GM21360 (cell line): ENCODE data around the gene CD99L2.
A peak's percentile ranks its signal among the peaks of the same experiment; 100 is the strongest.
"Not testable (repeated sequence)": the region's sequence is repeated elsewhere in the genome, so short reads cannot be mapped to it uniquely, and the experiment has no call there.

ENCODE experiments used
- ATAC-seq: cut with Tn5 transposase; IDR thresholded peaks from one replicate; pipeline ENCODE4 v1.9.1; 2021; ENCODE audit warnings: mild to moderate bottlenecking, moderate library complexity; ENCODE audit not compliant: unreplicated experiment

CD99L2 gene

DNA sequence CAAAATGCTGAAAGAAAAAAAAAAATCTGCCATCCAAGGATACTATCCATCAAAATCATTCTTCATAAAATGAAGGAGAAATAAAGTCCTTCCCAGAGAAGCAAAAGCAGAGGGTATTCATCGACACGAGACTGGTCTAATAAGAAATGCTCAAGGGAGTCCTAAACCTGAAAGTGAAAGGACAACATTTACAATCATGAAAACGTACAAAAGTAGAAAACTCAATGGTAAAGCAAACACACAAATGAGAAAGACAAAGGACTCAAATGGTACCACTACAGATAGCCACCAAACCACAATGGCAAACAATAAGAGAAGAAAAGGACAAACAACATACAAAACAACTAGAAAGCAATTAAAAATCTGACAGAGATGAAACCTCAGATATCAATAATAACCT lies 41.0 kb downstream of the CD99L2 start:
- ATAC-seq = no peak

DNA sequence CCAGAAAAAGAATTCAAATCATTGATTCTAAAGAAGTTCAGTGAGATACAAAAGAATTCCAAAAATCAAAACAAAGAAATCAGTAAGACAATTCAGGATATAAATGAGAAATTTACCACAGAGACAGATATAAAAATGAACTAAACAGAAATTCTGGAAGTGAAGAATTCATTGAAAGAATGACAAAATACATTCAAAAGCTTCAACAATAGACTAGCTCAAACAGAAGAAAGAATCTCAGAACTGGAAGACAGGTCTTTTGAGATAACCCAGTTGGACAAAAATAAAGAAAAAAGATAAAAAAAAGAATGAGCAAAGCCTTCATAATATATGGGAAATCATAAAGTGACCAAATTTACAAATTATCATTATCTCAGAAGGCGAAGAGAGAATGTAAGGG lies 41.7 kb downstream of the CD99L2 start:
- no peak for ATAC-seq

DNA sequence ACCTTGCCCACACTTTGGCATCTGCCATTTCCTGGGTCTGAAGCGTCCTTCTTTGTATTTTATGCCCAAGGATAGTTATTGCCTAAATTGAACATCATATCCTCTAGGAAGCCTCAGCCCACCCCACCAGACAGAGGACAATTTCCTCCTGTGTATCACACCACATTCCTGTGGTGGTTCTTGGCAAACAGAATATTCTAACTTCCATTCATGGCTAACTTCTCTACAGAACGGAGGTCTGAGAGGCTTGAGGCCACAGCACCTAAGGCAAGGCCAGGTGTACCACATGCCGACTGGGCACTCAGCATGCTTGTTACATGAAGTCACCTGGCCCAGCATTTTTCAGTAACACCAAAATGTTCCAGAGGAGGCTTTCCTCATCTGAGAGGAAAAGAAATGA lies 42.4 kb downstream of the CD99L2 start:
- no peak for ATAC-seq

DNA sequence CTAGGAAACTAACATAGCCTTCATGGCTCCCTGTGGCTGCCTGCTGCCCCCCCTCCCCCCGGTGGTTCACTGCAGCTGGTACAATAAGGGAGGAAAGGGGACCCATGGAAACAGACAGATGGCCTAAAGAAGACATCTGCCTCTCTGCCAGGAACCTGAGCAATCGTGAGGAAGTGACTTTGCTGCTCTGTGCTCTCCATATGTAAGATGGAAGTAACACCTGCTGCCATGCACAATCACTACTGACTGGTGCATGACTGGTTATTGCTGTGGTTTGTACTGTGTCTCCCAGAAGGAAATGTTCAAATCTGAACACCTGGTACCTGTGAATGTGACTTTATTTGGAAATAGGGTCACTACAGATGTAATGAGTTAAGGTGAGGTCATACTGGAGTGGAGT lies 43.6 kb downstream of the CD99L2 start:
- no peak for ATAC-seq

DNA sequence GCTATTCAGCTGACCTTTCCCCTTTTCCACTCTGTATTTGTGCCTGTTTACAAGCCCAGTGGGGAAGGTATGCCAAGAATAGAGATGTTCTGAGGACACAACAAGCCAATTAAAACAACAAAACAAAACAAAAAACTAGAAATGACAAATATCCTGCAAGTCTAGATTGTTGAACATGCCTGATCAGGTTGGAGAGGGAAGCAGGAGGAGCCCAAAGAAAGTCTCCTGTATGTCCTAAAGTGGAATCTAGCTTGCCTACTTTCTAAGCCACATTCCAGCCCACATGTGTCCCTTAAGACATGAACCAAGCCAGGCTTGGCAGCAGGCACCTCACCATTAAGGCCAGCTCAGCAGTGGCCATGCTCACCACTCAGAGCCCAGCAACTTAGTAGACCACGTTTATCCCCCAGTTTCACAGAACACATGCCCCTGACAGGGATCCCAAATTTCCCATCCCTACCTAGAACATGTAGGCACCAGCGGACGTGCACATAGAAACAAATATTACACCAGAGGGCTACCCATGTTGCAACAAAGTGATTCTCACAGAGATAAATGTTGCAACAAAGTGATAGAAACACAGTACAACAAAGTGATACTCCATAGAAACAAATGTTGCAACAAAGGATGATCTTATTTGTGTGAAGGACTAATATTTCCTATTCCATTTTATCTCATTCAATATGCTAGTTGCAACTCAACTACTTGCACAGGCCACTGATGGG lies 48.3 kb downstream of the CD99L2 start:
- no peak for ATAC-seq

DNA sequence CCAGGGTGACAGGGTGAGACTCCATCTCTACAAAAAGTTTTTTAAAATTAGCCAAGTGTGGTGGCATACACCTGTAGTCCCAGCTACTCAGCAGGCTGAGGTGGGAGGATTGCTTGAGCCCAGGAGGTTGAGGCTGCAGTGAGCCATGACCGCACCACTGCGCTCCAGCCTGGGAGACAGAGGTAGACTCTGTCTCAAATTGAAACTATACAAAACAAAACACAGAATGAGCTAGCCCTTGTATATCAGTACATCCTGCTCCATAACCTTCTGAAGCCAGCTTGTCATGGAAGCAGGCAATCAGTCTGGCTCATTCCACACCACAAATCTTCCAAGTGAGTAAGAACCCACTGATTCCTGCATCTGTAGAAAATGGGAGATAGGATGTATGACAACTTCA lies 49.0 kb downstream of the CD99L2 start:
- peak; percentile 92 for ATAC-seq

DNA sequence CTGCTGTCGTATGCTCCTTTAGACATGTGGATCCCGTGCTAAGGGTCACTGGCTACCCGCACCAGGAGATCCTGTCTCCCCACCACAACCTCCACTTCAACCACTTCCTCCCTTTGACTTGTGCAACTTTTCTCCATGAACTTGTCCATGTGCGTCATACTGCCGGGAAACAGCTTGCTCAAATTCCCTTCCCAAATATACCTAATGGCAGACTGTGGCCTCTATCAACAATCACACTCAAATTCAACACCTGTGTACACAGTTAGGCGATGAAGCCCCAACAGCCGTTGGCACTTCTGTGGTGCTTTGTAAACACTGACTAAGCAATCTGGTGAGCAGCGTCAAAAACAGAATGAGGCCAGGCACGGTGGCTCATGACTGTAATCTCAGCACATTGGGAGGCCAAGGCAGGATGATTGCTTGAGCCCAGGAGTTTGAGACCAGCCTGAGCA lies 49.5 kb downstream of the CD99L2 start:
- ATAC-seq = peak; percentile 20

DNA sequence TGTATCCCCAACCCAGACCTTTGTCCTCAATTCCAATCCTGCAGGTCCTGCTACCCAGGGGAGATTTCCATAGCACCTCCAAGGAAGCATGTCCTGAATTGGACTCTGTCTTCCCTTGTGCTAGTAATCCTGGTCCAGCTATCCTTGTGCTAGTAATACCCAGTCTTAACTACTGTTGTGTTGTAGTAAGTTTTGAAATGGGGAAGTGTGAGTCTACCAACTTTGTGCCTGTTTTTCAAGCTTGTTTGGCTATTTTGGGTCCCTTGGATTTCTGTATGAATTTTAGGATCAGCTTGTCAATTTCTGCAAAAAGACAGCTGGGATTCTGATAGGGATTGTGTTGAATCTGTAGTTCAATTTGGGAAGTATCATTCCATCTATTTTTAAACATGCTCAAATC lies 51.4 kb downstream of the CD99L2 start:
- no peak for ATAC-seq

DNA sequence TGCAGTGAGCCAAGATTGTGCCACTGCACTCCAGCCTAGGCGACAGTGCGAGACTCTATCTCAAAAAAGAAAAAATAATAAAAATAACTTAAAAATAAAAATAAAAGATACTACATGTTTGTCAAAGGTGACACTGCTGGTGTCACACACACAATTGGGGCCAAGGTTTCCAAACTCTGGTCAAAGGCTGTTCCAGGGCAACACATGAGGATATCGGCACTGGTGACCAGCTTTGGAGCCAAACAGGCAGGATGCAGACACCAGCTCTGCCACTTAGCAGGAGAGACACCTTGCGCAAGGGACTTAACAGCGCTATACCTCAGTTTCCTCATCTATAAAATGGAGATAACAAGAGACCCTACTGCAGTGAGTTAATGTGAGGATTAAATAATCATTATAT lies 52.3 kb downstream of the CD99L2 start:
- no peak for ATAC-seq

DNA sequence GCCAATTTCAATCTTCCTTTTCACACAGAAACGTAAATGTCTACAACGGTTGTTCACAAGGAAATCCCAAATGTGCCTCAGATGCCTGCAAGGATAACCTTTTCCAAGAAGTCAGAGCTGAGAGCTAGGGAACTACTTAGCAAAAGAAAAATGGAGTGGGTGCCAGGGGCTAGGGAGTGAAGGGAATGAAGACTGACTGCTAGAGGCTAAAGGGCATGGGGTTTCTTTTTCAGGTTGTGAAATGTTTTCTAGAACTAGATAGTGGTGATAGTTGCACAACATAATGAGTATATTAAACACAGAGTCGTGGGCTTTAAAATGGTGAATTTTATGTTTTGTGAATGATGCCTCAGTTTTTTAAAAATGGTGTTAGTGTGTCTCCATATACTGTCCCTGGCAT lies 53.4 kb downstream of the CD99L2 start:
- no peak for ATAC-seq

DNA sequence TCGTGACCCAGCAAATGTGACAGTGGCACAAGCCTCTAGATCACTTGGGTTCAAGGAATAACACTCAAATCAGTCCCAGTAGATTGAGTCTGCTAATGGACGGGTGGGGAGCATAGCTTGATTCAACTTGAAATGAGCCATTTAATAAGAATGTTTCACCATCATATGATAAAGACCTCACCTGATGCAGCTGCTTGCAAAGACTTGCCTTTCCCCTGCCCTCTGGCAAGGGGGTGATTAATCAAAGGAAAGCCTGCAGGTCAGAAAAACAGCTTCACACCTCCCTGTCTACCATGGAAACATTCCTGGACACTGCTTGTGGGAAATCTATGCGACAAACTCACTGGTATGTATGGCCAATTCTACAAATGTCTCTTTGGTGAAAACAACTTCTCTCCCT lies 54.5 kb downstream of the CD99L2 start:
- ATAC-seq = no peak

DNA sequence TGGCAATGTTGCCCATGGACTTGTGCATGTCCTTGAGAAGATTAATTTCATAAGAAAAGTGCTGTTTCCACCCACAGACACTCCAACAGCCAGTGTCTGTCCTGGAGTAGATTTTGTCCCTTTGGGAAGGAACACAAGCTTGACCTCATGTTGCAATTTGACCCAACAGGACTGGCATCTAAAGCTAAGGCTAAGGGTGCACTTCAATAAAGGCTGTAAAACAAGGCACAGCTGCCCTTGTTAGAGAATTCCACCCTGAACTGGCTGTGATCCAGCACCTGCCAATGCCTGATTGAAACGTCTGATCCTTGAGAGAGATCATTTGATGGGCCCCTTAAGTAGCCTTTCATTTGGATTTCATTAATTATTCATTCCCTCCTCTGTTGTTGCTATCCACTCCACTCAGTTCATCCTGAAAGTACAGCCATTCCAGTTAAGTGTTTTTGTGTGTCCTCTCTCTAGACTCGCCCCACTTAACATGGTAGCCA lies 56.2 kb downstream of the CD99L2 start:
- ATAC-seq = no peak

DNA sequence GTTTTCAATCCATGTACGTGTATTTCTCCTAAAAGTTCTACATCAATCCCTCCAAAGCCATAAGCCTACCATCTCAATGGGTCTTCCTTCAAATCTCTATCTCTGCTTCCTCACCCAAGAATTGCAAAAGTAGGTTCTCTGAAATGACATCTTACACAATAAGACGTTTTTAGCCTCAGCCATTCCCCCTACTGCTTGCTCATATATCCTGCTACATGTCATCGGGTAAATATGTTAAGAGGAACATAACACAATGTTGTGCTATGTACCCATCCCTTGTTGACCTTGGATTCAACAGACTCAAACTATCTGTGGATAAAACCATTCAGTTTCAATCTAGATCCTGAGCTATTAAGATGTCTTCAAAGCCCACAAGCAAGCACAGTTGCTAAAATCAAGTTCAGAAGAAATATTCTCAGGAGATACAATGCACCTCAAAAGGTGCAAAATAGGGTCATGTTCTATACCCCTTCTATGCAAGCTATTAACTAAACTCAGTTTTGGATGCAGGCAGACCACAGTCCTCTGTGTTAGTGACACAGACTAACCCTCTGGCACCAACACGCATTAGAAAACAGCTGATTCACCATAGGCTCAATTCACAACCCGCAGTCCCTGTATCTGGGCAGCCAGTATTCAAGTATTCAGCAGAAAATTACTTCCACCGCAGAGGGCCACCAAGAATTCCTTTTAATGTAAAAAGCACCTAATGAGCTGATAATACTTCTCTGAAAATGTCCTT lies 56.8 kb downstream of the CD99L2 start:
- no peak for ATAC-seq

DNA sequence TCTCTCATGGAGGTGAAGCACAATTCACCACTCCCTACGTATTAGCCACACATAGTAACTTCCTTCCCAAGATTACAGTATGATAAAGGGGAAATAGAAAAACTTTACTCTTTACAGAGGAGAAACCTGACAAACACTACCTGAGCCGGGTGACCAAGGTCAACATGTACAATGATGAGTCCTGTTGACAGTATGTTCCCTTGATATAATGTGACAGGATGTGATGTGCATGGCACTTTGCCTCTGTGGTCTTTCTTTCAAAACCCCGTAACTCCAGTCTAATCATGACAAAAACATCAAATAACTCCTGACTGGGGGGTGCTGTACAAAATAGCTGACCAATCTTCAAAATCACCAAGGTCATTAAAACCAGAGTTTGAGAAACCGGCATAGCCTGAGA lies 60.6 kb downstream of the CD99L2 start:
- no peak for ATAC-seq

DNA sequence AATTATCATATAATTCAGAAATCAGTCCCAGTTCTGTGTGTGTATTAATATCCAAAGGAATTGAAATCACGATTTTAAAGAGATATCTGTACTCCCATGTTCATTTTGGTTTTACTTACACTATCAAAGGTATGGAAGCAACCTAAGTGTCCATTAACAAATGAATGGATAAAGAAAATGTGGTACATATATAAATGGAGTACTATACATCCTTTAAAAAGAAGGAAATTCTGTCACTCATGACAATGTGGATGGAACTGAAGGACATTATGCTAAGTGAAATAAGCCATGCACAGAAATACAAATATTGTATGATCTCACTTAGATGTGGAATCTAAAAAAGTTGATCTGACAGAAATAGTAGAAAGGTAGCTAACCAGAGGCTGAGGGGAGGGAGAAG lies 63.8 kb downstream of the CD99L2 start:
- ATAC-seq = no peak

DNA sequence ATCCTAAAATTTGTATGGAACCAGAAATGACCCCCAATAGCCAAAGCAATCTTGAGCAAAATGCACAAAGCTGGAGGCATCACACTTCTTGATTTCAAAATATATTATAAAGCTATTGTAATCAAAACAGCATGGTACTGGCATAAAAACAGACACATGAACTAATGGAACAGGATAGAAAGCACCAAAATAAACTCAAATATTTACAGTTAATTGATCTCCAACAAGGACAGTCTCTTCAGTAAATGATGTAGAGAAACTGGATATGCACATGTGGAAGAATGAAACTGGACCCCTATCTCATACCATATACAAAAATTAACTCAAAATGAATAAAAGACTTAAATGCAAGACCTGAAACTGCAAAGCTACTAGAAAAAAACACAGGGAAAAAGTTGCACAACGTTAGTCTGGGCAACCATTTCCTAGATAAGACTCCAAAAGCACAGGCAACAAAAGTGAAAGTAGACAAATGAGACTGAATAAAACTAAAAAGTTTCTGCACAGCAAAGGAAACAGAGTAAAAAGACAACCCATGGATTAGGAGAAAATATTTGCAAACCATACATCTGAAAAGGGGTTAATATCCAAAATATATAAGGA lies 64.9 kb downstream of the CD99L2 start:
- ATAC-seq = no peak

DNA sequence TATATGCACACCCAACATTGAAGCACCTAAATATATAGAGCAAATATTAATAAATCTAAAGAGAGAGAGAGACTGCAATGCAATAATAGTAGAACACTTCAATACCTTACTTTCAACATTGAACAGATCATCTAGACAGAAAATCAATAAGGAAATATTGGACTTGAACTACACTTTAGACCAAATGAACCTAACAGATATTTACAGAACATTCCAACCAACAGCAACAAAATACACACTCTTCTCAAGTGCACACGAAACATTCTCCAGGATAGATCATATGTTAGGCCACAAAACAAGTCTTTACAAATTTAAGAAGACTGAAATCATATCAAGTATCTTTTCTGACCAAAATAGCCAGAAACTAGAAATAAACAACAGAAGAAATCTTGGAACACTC lies 66.6 kb downstream of the CD99L2 start:
- no peak for ATAC-seq

DNA sequence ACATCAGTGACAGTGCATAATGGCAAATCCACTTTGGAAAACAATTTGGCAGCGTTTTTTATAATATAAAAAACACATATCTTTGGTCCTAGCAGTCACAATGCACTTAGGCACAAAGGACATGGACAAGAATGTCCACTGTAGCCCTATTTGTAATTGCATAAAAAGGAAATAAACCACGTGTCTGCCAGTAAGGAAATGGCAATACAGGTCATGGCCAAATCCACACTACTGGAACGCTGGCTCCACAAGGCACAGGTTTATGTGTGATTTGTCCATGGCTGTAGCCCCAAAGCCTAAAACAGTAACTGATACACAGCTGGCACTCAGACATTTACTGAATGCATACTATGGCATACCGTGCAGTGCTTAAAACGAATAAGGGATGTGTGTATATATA lies 69.7 kb downstream of the CD99L2 start:
- no peak for ATAC-seq

DNA sequence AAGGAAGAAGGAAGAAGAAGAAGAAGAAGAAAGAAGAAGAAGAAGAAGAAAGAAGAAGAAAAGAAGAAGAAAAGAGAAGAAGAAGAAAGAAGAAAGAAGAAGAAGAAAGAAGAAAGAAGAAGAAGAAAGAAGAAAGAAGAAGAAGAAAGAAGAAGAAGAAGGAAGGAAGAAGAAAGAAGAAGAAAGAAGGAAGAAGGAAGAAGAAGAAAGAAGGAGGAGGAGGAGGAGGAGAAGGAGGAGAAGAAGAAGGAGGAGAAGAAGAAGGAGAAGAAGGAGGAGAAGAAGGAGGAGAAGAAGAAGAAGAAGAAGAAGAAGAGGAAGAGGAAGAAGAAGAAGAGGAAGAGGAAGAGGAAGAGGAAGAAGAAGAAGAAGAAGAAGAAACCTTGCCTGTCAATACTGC lies 74.1 kb downstream of the CD99L2 start:
- ATAC-seq = not testable (repeated sequence)

DNA sequence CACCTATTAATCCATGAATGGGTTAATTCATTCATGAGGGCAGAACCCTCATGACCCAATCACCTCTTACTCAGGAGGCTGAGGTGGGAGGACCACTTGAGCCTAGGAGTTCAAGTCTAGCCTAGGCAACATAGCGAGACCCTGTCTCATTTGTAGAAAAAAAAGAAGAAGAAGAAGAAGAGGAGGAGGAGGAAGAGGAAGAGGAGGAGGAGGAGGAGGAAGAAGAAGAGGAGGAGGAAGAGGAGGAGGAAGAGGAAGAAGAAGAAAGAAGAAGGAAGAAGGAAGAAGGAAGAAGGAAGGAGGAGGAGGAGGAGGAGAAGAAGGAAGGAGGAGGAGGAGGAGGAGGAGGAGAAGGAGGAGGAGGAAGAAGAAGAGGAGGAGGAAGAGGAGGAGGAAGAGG lies 74.6 kb downstream of the CD99L2 start:
- ATAC-seq = not testable (repeated sequence)

DNA sequence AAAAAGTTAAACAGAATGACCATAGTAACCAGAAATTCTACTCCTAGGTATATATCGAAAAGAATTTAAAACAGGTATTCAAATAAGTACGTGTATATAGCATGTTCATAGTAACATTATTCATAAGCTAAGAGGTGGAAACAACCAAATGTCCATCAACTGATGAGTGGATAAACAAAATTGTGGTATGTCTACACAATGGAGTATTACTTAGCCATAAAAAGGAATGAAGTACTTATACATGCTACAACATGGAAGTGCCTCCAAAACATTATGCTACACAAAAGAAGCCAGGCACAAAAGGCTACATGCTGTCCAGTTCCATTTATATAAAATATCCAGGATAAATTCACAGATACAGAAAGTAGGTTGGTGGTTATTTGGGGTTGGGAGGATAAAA lies 76.5 kb downstream of the CD99L2 start:
- ATAC-seq = no peak

DNA sequence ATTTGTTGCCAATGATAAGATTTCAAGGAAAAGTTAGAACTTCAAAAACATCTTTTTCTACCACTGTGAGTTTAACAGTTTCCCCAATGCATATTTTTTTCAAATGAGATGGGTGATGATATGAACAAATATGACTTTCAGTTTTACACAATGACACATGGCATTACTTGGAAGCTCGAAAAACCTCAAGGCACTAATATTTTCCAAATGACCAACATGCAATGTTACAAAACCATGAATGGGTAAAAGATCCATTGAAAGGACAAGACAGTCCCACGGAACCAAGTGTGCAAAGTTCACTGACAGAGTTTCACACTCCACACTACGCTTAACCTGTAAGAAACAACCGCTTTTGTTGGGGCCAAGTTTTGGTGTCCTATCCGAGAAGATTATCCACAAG lies 84.5 kb downstream of the CD99L2 start:
- ATAC-seq = no peak
